Gastrocnemius medialis (tissue), 4 donors: ENCODE data around the gene CTDSPL.

Experiments used
- POLR2A ChIP-seq, 2 donors: fragments of 450-650 bp; IDR thresholded peaks; one replicate each; pipeline ENCODE4 v1.6.1; 2017; ENCODE audit warnings: antibody characterized with exemption in 2 of 2, mild to moderate bottlenecking in 2 of 2, moderate library complexity in 2 of 2
- TF ChIP-seq, protein P1 (sequence below), 5 experiments: fragments of 450-650 bp in 3 of 5; fragments of 200-600 bp in 2 of 5; sonication (generic) in 2 of 5; IDR thresholded peaks in 4 of 5; conservative IDR thresholded peaks in 1 of 5; 1 replicate in 4 of 5; 2 replicates in 1 of 5; pipeline ENCODE4 v1.5.1; 2016 to 2019; ENCODE audit warnings: antibody characterized with exemption in 5 of 5, mild to moderate bottlenecking in 3 of 5, moderate library complexity in 3 of 5

GRCh38 chr3:37999836-38000235 lies 138.2 kb downstream of the CTDSPL start:
- no peak for TF ChIP-seq POLR2A (IDR thresholded peaks at IDR 0.05)
- TF ChIP-seq, protein P1, sequence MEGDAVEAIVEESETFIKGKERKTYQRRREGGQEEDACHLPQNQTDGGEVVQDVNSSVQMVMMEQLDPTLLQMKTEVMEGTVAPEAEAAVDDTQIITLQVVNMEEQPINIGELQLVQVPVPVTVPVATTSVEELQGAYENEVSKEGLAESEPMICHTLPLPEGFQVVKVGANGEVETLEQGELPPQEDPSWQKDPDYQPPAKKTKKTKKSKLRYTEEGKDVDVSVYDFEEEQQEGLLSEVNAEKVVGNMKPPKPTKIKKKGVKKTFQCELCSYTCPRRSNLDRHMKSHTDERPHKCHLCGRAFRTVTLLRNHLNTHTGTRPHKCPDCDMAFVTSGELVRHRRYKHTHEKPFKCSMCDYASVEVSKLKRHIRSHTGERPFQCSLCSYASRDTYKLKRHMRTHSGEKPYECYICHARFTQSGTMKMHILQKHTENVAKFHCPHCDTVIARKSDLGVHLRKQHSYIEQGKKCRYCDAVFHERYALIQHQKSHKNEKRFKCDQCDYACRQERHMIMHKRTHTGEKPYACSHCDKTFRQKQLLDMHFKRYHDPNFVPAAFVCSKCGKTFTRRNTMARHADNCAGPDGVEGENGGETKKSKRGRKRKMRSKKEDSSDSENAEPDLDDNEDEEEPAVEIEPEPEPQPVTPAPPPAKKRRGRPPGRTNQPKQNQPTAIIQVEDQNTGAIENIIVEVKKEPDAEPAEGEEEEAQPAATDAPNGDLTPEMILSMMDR (IDR thresholded peaks at IDR 0.05 in 4 of 5, conservative IDR thresholded peaks at IDR 0.05 in 1 of 5) = no peak
